Trophoblast cell (in vitro differentiated cells and primary cell): ENCODE measurements around the gene FHOD3.

Experiments used
- DNase-seq, 2 donors: peaks; one replicate each; pipeline ENCODE4 v3.0.0-alpha.2; 2016
- H2AFZ ChIP-seq: 2 replicates; pipeline ENCODE4 v1.6.1; 2013; ENCODE audit warnings: low read length, moderate library complexity, mild to moderate bottlenecking; ENCODE audit not compliant: insufficient read depth, poor library complexity
- H2AK5ac ChIP-seq: 2 replicates; pipeline ENCODE4 v1.6.1; 2013; ENCODE audit warnings: mild to moderate bottlenecking, low read length
- H2BK120ac ChIP-seq: 2 replicates; pipeline ENCODE4 v1.6.1; 2013; ENCODE audit warnings: low read length, mild to moderate bottlenecking, moderate library complexity; ENCODE audit not compliant: insufficient read depth, poor library complexity
- H2BK12ac ChIP-seq: 2 replicates; pipeline ENCODE4 v1.6.1; 2013; ENCODE audit warnings: mild to moderate bottlenecking, low read length, moderate library complexity
- H2BK5ac ChIP-seq: 2 replicates; pipeline ENCODE4 v1.6.1; 2013; ENCODE audit warnings: low read length, low read depth, moderate library complexity, mild to moderate bottlenecking; ENCODE audit not compliant: poor library complexity
- H3K14ac ChIP-seq: 2 replicates; pipeline ENCODE4 v1.6.1; 2013; ENCODE audit warnings: mild to moderate bottlenecking, low read length
- H3K18ac ChIP-seq: 2 replicates; pipeline ENCODE4 v1.6.1; 2013; ENCODE audit warnings: mild to moderate bottlenecking, low read length
- H3K23ac ChIP-seq: 2 replicates; pipeline ENCODE4 v1.6.1; 2013; ENCODE audit warnings: low read length
- H3K27ac ChIP-seq: 2 replicates; pipeline ENCODE4 v1.5.1; 2013; ENCODE audit warnings: low read depth, mild to moderate bottlenecking, inconsistent platforms, low read length, moderate library complexity
- H3K27me3 ChIP-seq: 2 replicates; pipeline ENCODE4 v1.6.1; 2013; ENCODE audit warnings: inconsistent platforms, mild to moderate bottlenecking, low read length, moderate library complexity; ENCODE audit not compliant: insufficient read depth
- H3K36me3 ChIP-seq, 2 experiments: 1 replicate in 1 of 2; 2 replicates in 1 of 2; pipeline ENCODE4 v1.6.1; 2013; ENCODE audit warnings: low read length in 2 of 2, mild to moderate bottlenecking in 2 of 2, moderate library complexity in 1 of 2; ENCODE audit not compliant: insufficient read depth in 2 of 2, control insufficient read depth in 1 of 2
- H3K4ac ChIP-seq: 2 replicates; pipeline ENCODE4 v1.6.1; 2013; ENCODE audit warnings: low read depth, mild to moderate bottlenecking, low read length, moderate library complexity
- H3K4me1 ChIP-seq, 2 experiments: 1 replicate in 1 of 2; 2 replicates in 1 of 2; pipeline ENCODE4 v1.6.1; 2013; ENCODE audit warnings: low read length in 2 of 2, mild to moderate bottlenecking in 2 of 2, moderate library complexity in 1 of 2; ENCODE audit not compliant: insufficient read depth in 2 of 2, control insufficient read depth in 1 of 2
- H3K4me2 ChIP-seq: 2 replicates; pipeline ENCODE4 v1.6.1; 2013; ENCODE audit warnings: inconsistent platforms, mild to moderate bottlenecking, low read length, moderate library complexity
- H3K4me3 ChIP-seq: 2 replicates; pipeline ENCODE4 v1.5.1; 2013; ENCODE audit warnings: mild to moderate bottlenecking, low read depth, low read length, inconsistent platforms
- H3K79me1 ChIP-seq: one replicate; pipeline ENCODE4 v1.6.1; 2013; ENCODE audit warnings: low read length
- H3K79me2 ChIP-seq: 2 replicates; pipeline ENCODE4 v1.6.1; 2013; ENCODE audit warnings: low read length, mild to moderate bottlenecking; ENCODE audit not compliant: control insufficient read depth, insufficient read depth, poor library complexity
- H3K9ac ChIP-seq: 2 replicates; pipeline ENCODE4 v1.6.1; 2013; ENCODE audit warnings: mild to moderate bottlenecking, low read length
- H3K9me3 ChIP-seq: 2 replicates; pipeline ENCODE4 v1.6.1; 2013; ENCODE audit warnings: low read depth, mild to moderate bottlenecking, control low read depth, inconsistent platforms, low read length; ENCODE audit not compliant: insufficient read depth
- H4K12ac ChIP-seq: 2 replicates; pipeline ENCODE4 v1.6.1; 2013; ENCODE audit warnings: low read depth, mild to moderate bottlenecking, low read length, moderate library complexity
- H4K8ac ChIP-seq: 2 replicates; pipeline ENCODE4 v1.6.1; 2013; ENCODE audit warnings: low read depth, mild to moderate bottlenecking, low read length, moderate library complexity
- H4K91ac ChIP-seq: one replicate; pipeline ENCODE4 v1.6.1; 2013; ENCODE audit warnings: low read depth, mild to moderate bottlenecking, low read length, moderate library complexity
- WGBS: extraction: QIAGEN DNeasy Blood & Tissue Kit; methylation state at CpG from one replicate; pipeline ENCODE4 v1.1.7; 2013; ENCODE audit warnings: missing lambda C conversion rate; ENCODE audit not compliant: insufficient read length, insufficient coverage; ENCODE audit errors: extremely low coverage; 5-methylcytosine and 5-hydroxymethylcytosine counted together

Gene FHOD3

DNA sequence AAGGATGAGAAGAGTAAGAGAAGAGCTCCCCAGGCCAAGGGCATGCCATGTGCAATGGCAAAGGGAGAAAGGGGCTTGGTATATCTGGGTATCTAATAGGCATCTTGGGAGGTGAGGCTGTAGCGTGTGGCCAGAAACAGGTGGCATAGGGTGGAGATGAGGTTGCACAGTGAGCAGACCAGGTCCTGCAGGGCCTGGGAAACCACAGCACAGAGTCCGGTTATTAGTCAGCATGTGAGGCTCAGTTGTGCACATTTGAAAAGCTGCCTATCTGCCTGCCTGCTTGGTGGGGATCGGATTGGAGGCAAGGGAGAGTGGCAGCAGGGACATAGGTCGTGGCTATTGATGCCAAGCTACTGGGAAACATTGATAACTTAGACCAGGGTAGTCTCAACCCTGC is 340.7 kb downstream of the FHOD3 start:
- H3K14ac ChIP-seq: no peak overlapping the region
- no peak overlapping the region for H3K18ac ChIP-seq
- H2BK5ac ChIP-seq: no peak overlapping the region
- no peaks in the 10 kb centered on the region for H3K9me3 ChIP-seq
- H2BK12ac ChIP-seq: no peak overlapping the region
- no peaks in the 10 kb centered on the region for H3K27me3 ChIP-seq
- DNase-seq: no peak
- no peak overlapping the region for H3K4ac ChIP-seq
- no peaks in the 10 kb centered on the region for H3K79me2 ChIP-seq
- H3K79me1 ChIP-seq: no peaks in the 10 kb centered on the region
- no peak overlapping the region for H2AK5ac ChIP-seq
- peaks cover 0 to 5% of the 10 kb centered on the region in 2 experiments for H3K36me3 ChIP-seq
- H4K8ac ChIP-seq: no peak overlapping the region
- no peak overlapping the region for H3K23ac ChIP-seq
- H3K4me3 ChIP-seq: no peak overlapping the region
- H3K4me2 ChIP-seq: no peak overlapping the region
- no peak overlapping the region for H3K9ac ChIP-seq
- H4K91ac ChIP-seq: no peak overlapping the region
- H3K4me1 ChIP-seq: peaks cover 4 to 11% of the 10 kb centered on the region in 2 experiments
- WGBS: no CpG with 5 or more reads among the region's 4 CpGs
- no peak overlapping the region for H3K27ac ChIP-seq
- no peak overlapping the region for H4K12ac ChIP-seq
- no peak overlapping the region for H2AFZ ChIP-seq
- no peak overlapping the region for H2BK120ac ChIP-seq

DNA sequence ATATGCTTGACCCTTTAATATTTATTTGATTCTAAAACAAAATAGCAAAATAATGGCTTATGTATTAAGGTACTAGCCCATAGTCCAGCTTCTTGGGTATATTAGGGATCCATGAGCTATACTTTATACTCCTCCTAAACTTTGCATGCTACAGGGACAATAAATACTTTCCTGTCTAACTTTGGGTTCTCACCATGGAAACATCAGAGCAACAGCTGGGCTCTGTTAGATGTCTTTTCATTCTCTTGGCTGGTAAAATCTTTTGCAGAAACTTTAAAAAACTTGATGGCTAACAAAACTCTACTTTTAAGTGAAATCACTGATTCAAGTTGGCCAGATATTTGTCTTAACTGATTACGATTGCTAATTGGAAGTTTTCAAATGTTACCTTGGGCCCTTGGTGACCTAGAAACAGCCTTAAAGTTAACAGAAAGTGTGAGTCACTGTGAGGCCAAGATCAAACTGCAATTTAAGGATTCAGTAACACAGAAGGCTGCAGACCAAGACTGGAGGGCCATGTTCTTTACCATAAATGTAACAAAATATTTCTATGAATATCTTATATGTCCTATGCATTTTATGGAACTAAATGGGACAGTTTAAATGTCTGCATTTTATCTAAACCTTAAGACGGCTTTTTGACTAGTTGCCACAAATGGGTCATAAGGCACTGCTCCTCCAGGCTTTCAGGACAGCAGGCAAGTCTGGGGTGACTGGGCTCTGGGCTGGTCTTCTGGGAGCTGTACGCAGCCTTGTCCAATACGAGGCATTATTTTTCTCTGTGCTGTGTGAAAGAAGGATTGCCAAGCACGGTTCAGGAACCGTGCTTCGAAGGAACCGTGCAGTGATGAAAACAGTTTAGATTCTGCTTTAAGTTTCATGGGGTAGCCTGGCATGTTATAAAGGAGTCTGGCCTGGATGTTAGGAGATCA is 342.8 kb downstream of the FHOD3 start:
- Histone ChIP-seq H3K14ac (no peak overlapping the region), H2AK5ac (no peak overlapping the region), H3K36me3 (peaks cover 0 to 6% of the 10 kb centered on the region in 2 experiments), H3K79me2 (no peaks in the 10 kb centered on the region), H4K91ac (no peak overlapping the region), H3K9me3 (no peaks in the 10 kb centered on the region), H3K4ac (no peak overlapping the region), H2AFZ (no peak overlapping the region), H2BK120ac (no peak overlapping the region), H3K18ac (no peak overlapping the region), H2BK12ac (no peak overlapping the region), H3K4me1 (peaks cover under 1 to 2% of the 10 kb centered on the region in 2 experiments), H2BK5ac (no peak overlapping the region), H3K23ac (no peak overlapping the region), H3K4me2 (no peak overlapping the region), H4K8ac (no peak overlapping the region), H3K4me3 (no peak overlapping the region), H3K9ac (no peak overlapping the region), H3K27me3 (no peaks in the 10 kb centered on the region), H4K12ac (no peak overlapping the region), H3K79me1 (no peaks in the 10 kb centered on the region), H3K27ac (no peak overlapping the region)
- no peak for DNase-seq
- WGBS: no CpG with 5 or more reads among the region's 8 CpGs

DNA sequence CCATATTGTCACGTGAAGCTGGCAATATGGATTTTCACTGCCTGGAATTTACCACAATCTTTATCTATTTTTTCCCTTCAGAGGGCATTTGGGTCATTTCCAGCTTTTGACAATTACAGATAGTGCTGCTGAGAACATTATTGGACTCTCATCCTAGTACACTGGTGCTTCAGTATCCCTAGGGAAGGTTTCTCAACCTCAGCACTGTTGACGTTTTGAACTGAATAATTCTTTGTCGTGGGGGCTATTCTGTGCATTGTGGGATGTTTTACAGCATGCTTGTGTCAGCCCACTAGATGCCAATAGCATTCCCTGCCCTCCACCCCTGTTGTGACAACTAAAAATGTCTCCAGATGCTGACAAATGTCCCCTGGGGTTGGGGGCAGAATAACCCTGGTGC is 345.5 kb downstream of the FHOD3 start:
- no peak overlapping the region for H3K4ac ChIP-seq
- H4K91ac ChIP-seq: no peak overlapping the region
- H4K12ac ChIP-seq: no peak overlapping the region
- H3K9ac ChIP-seq: no peak overlapping the region
- H3K4me2 ChIP-seq: no peak overlapping the region
- no peak overlapping the region for H3K23ac ChIP-seq
- no peak overlapping the region for H3K14ac ChIP-seq
- H2BK12ac ChIP-seq: no peak overlapping the region
- H3K27ac ChIP-seq: no peak overlapping the region
- no peak overlapping the region for H4K8ac ChIP-seq
- no peak overlapping the region for H3K4me3 ChIP-seq
- H3K4me1 ChIP-seq: no peaks in the 10 kb centered on the region
- H2BK5ac ChIP-seq: no peak overlapping the region
- H3K79me1 ChIP-seq: no peaks in the 10 kb centered on the region
- H2AFZ ChIP-seq: no peak overlapping the region
- no peak for DNase-seq
- no CpG with 5 or more reads among the region's 3 CpGs for WGBS
- peaks cover 0 to 3% of the 10 kb centered on the region in 2 experiments for H3K36me3 ChIP-seq
- no peaks in the 10 kb centered on the region for H3K9me3 ChIP-seq
- no peak overlapping the region for H3K18ac ChIP-seq
- no peaks in the 10 kb centered on the region for H3K27me3 ChIP-seq
- no peaks in the 10 kb centered on the region for H3K79me2 ChIP-seq
- no peak overlapping the region for H2AK5ac ChIP-seq
- H2BK120ac ChIP-seq: no peak overlapping the region

DNA sequence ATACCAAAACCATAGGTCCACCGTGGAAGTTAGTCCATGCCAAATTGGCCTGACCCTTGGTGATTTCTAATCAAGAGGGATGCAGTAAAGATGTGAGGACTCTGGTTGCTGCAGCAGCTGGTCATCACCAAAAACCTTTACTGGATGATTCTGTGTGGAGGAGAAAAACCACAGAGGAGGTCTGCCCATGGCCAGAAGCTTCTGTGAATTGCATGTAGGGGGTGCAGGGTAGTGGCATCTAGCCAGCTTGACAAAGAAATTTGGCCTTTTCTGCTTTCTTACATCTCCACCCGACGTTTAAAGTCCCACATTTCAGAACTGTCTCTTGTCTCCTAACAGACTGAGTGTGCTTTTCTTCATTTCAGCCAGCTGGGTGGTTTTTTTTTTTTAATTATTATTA is 351.3 kb downstream of the FHOD3 start:
- Histone ChIP-seq H3K4me1 (no peaks in the 10 kb centered on the region), H3K18ac (no peak overlapping the region), H4K91ac (no peak overlapping the region), H3K4me3 (no peak overlapping the region), H4K8ac (no peak overlapping the region), H2BK120ac (no peak overlapping the region), H3K27me3 (no peaks in the 10 kb centered on the region), H2AK5ac (no peak overlapping the region), H3K79me2 (no peaks in the 10 kb centered on the region), H3K27ac (no peak overlapping the region), H3K4me2 (no peak overlapping the region), H3K23ac (no peak overlapping the region), H3K36me3 (peaks cover 5 to 11% of the 10 kb centered on the region in 2 experiments), H3K9ac (no peak overlapping the region), H3K79me1 (no peaks in the 10 kb centered on the region), H3K4ac (no peak overlapping the region), H2BK12ac (no peak overlapping the region), H3K14ac (no peak overlapping the region), H2BK5ac (no peak overlapping the region), H3K9me3 (no peaks in the 10 kb centered on the region), H2AFZ (no peak overlapping the region), H4K12ac (no peak overlapping the region)
- no CpG with 5 or more reads among the region's 3 CpGs for WGBS
- DNase-seq: no peak
